Parathyroid adenoma (tissue), 2 donors: ENCODE results near the gene PCDH9.

Source experiments
- H2AFZ ChIP-seq: fragments of 300-600 bp; sonication (generic); one replicate; pipeline ENCODE4 v1.7.0; 2017; ENCODE audit warnings: antibody characterized with exemption, mild to moderate bottlenecking
- H3K27ac ChIP-seq: fragments of 300-600 bp; sonication (generic); one replicate; pipeline ENCODE4 v1.7.0; 2017
- H3K27me3 ChIP-seq: fragments of 300-600 bp; sonication (generic); one replicate; pipeline ENCODE4 v1.7.0; 2017; ENCODE audit warnings: low read length; ENCODE audit not compliant: control insufficient read depth, insufficient read depth
- H3K36me3 ChIP-seq: fragments of 300-600 bp; sonication (generic); one replicate; pipeline ENCODE4 v1.7.0; 2017; ENCODE audit warnings: low read length; ENCODE audit not compliant: control insufficient read depth, insufficient read depth
- H3K4me1 ChIP-seq: fragments of 300-600 bp; sonication (generic); one replicate; pipeline ENCODE4 v1.7.0; 2017; ENCODE audit warnings: control low read depth
- H3K4me2 ChIP-seq: fragments of 300-600 bp; sonication (generic); one replicate; pipeline ENCODE4 v1.7.0; 2017; ENCODE audit warnings: low read length
- H3K4me3 ChIP-seq: fragments of 300-600 bp; sonication (generic); one replicate; pipeline ENCODE4 v1.7.0; 2017; ENCODE audit warnings: low read depth, low read length
- H3K79me2 ChIP-seq: fragments of 300-600 bp; sonication (generic); one replicate; pipeline ENCODE4 v1.7.0; 2017; ENCODE audit warnings: control low read depth
- H3K9ac ChIP-seq: fragments of 300-600 bp; sonication (generic); one replicate; pipeline ENCODE4 v1.7.0; 2017; ENCODE audit warnings: mild to moderate bottlenecking
- H3K9me3 ChIP-seq: fragments of 300-600 bp; sonication (generic); one replicate; pipeline ENCODE4 v1.7.0; 2017; ENCODE audit warnings: low read length; ENCODE audit not compliant: control insufficient read depth
- CTCF ChIP-seq: fragments of 300-600 bp; sonication (generic); IDR thresholded peaks from one replicate; pipeline ENCODE4 v1.7.0; 2017; ENCODE audit warnings: antibody characterized with exemption, mild to moderate bottlenecking
- donor health status: primary hyperparathyroidism.

Gene PCDH9

GRCh38 chr13:66745307-66745706, 484.8 kb downstream of the PCDH9 start:
- Histone ChIP-seq H3K27ac (no peak overlapping the region), H3K4me2 (no peak overlapping the region), H3K4me3 (no peak overlapping the region), H3K27me3 (no peaks in the 10 kb centered on the region), H3K4me1 (no peaks in the 10 kb centered on the region), H3K9me3 (no peaks in the 10 kb centered on the region), H2AFZ (no peak overlapping the region), H3K9ac (no peak overlapping the region), H3K36me3 (no peaks in the 10 kb centered on the region), H3K79me2 (no peaks in the 10 kb centered on the region)
- TF ChIP-seq CTCF: no peak

GRCh38 chr13:66723576-66723975, 506.6 kb downstream of the PCDH9 start:
- Histone ChIP-seq H2AFZ (no peak overlapping the region), H3K9me3 (no peaks in the 10 kb centered on the region), H3K9ac (no peak overlapping the region), H3K4me3 (no peak overlapping the region), H3K27ac (no peak overlapping the region), H3K79me2 (no peaks in the 10 kb centered on the region), H3K36me3 (no peaks in the 10 kb centered on the region), H3K4me1 (no peaks in the 10 kb centered on the region), H3K27me3 (no peaks in the 10 kb centered on the region), H3K4me2 (no peak overlapping the region)
- TF ChIP-seq CTCF: no peak

DNA sequence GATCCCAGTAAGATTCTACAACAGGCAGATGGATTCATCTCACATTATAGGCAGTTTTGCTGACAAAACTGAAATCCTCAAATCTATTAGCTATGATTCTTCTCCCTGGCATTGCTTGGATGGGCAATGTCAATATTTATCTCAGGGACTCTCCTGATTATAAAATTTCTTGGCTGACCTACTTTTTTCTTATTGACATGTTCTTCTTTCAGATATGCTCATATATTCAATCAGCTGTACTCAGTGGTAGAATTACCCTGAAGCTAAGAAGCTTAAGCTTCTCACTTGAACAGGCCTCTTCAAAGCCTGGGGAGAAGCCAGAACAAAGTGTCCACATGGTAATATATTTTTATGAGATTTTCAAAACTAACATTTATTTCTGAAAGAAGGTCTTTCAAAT, 513.6 kb downstream of the PCDH9 start:
- H3K27ac ChIP-seq: no peak overlapping the region
- H3K4me1 ChIP-seq: no peaks in the 10 kb centered on the region
- H3K4me3 ChIP-seq: no peak overlapping the region
- no peak overlapping the region for H2AFZ ChIP-seq
- TF ChIP-seq CTCF: no peak
- H3K9ac ChIP-seq: no peak overlapping the region
- no peaks in the 10 kb centered on the region for H3K36me3 ChIP-seq
- H3K4me2 ChIP-seq: no peak overlapping the region
- no peaks in the 10 kb centered on the region for H3K27me3 ChIP-seq
- no peaks in the 10 kb centered on the region for H3K79me2 ChIP-seq
- H3K9me3 ChIP-seq: no peaks in the 10 kb centered on the region

DNA sequence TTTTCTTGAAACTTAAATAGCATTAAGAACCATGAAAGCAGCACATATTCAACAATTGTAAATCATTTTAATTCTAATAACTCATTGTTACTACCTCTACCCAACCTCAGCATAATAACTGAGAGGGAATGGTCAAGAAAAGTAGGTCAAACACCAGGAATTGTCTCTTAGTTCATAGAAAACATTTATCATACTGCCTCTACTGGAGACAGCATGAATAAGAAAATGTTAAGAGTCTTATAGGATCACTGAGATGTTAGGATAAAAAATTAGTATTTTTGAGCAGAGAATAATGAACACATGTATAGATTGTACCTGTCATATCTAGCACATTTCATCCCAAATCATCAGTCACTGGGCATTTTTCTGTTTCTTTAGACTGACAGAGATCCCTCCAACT, 515.3 kb downstream of the PCDH9 start:
- no peak overlapping the region for H2AFZ ChIP-seq
- H3K4me2 ChIP-seq: no peak overlapping the region
- H3K27ac ChIP-seq: no peak overlapping the region
- H3K9me3 ChIP-seq: no peaks in the 10 kb centered on the region
- H3K4me3 ChIP-seq: no peak overlapping the region
- no peak overlapping the region for H3K9ac ChIP-seq
- H3K79me2 ChIP-seq: no peaks in the 10 kb centered on the region
- no peaks in the 10 kb centered on the region for H3K4me1 ChIP-seq
- H3K27me3 ChIP-seq: no peaks in the 10 kb centered on the region
- H3K36me3 ChIP-seq: no peaks in the 10 kb centered on the region
- TF ChIP-seq CTCF: no peak

- Histone ChIP-seq H3K4me3 (no peak overlapping the region), H3K27me3 (no peaks in the 10 kb centered on the region), H3K4me2 (no peak overlapping the region), H3K9ac (no peak overlapping the region), H3K4me1 (no peaks in the 10 kb centered on the region), H2AFZ (no peak overlapping the region), H3K36me3 (no peaks in the 10 kb centered on the region), H3K9me3 (no peaks in the 10 kb centered on the region), H3K27ac (no peak overlapping the region), H3K79me2 (no peaks in the 10 kb centered on the region)
- no peak for TF ChIP-seq CTCF
These were observed 526.0 kb downstream of the PCDH9 start for GRCh38 chr13:66704110-66704509.
